ENCODE data around the gene XYLT1. TPM values are rescaled to one million over a fixed set of nuclear protein-coding genes. Genes with fewer than 3 reads are reported as not detected.
"Not testable (repeated sequence)": the region's sequence is repeated elsewhere in the genome, so short reads cannot be mapped to it uniquely, and the experiment has no call there.

XYLT1 gene
- polyA plus RNA-seq, 1 donor, result 9.9 TPM

- no peak for DNase-seq
- H3K4me3 ChIP-seq (ENCODE audit: low read length), result no peak overlapping the region
Observed at GRCh38 chr16:17491140-17491662, 20.4 kb upstream of the XYLT1 start.

GRCh38 chr16:17488506-17488905 lies 17.7 kb upstream of the XYLT1 start:
- H3K27ac ChIP-seq (ENCODE audit: low read length), result no peak overlapping the region
- H3K4me3 ChIP-seq (ENCODE audit: low read length), result no peak overlapping the region
- no peak for DNase-seq
- H3K9me3 ChIP-seq (ENCODE audit: control insufficient read depth, low read depth, low read length), result no peaks in the 10 kb centered on the region
- no CpG with 5 or more reads among the region's 2 CpGs for WGBS (ENCODE audit: insufficient coverage, low lambda C conversion rate)
- no peaks in the 10 kb centered on the region for H3K27me3 ChIP-seq (ENCODE audit: control insufficient read depth, insufficient read depth, low read length)
- no peaks in the 10 kb centered on the region for H3K36me3 ChIP-seq (ENCODE audit: control insufficient read depth, insufficient read depth, low read length)
- no peaks in the 10 kb centered on the region for H3K4me1 ChIP-seq (ENCODE audit: control insufficient read depth, insufficient read depth, low read length)

More at GRCh38 chr16:17491140-17491662, 20.4 kb upstream of the XYLT1 start:
- no peak overlapping the region for H3K27ac ChIP-seq (ENCODE audit: low read length)
- H3K36me3 ChIP-seq (ENCODE audit: control insufficient read depth, insufficient read depth, low read length), result no peaks in the 10 kb centered on the region
- H3K9me3 ChIP-seq (ENCODE audit: control insufficient read depth, low read depth, low read length), result no peaks in the 10 kb centered on the region
- H3K4me1 ChIP-seq (ENCODE audit: control insufficient read depth, insufficient read depth, low read length), result no peaks in the 10 kb centered on the region
- no peaks in the 10 kb centered on the region for H3K27me3 ChIP-seq (ENCODE audit: control insufficient read depth, insufficient read depth, low read length)
- WGBS (ENCODE audit: insufficient coverage, low lambda C conversion rate), result 89% methylated on average over 2 of the region's 4 CpGs

- DNase-seq, result peak; percentile 83 to 86
- Histone ChIP-seq H3K4me3 (ENCODE audit: low read length) (peak overlapping the region; percentile 23), H3K27ac (ENCODE audit: low read length) (peak overlapping the region; percentile 95), H3K9me3 (ENCODE audit: control insufficient read depth, low read depth, low read length) (no peaks in the 10 kb centered on the region), H3K36me3 (ENCODE audit: control insufficient read depth, insufficient read depth, low read length) (no peaks in the 10 kb centered on the region), H3K27me3 (ENCODE audit: control insufficient read depth, insufficient read depth, low read length) (no peaks in the 10 kb centered on the region), H3K4me1 (ENCODE audit: control insufficient read depth, insufficient read depth, low read length) (peaks cover 29% of the 10 kb centered on the region)
- 0% methylated on average over 1 of the region's 3 CpGs for WGBS (ENCODE audit: insufficient coverage, low lambda C conversion rate)
Observed at GRCh38 chr16:17483351-17483750, 12.6 kb upstream of the XYLT1 start.

GRCh38 chr16:17482341-17482740 lies 11.6 kb upstream of the XYLT1 start:
- not testable (repeated sequence) for H3K36me3 ChIP-seq (ENCODE audit: control insufficient read depth, insufficient read depth, low read length); H3K27me3 ChIP-seq (ENCODE audit: control insufficient read depth, insufficient read depth, low read length); DNase-seq; H3K9me3 ChIP-seq (ENCODE audit: control insufficient read depth, low read depth, low read length); H3K4me3 ChIP-seq (ENCODE audit: low read length)
- 100% methylated on average over 1 of the region's 4 CpGs for WGBS (ENCODE audit: insufficient coverage, low lambda C conversion rate)
- Histone ChIP-seq H3K4me1 (ENCODE audit: control insufficient read depth, insufficient read depth, low read length) (peaks cover 29% of the 10 kb centered on the region), H3K27ac (ENCODE audit: low read length) (peak overlapping the region; percentile 95)

GRCh38 chr16:17481736-17482135 lies 11.0 kb upstream of the XYLT1 start:
- H3K9me3 ChIP-seq (ENCODE audit: control insufficient read depth, low read depth, low read length), result no peaks in the 10 kb centered on the region
- WGBS (ENCODE audit: insufficient coverage, low lambda C conversion rate), result no CpG with 5 or more reads among the region's 2 CpGs
- H3K27me3 ChIP-seq (ENCODE audit: control insufficient read depth, insufficient read depth, low read length), result no peaks in the 10 kb centered on the region
- H3K4me3 ChIP-seq (ENCODE audit: low read length), result peak overlapping the region; percentile 27
- no peaks in the 10 kb centered on the region for H3K36me3 ChIP-seq (ENCODE audit: control insufficient read depth, insufficient read depth, low read length)
- peak overlapping the region; percentile 95 for H3K27ac ChIP-seq (ENCODE audit: low read length)
- peak; percentile 84 to 94 for DNase-seq
- H3K4me1 ChIP-seq (ENCODE audit: control insufficient read depth, insufficient read depth, low read length), result peaks cover 34% of the 10 kb centered on the region

GRCh38 chr16:17477260-17477545 lies 6.4 kb upstream of the XYLT1 start:
- peak overlapping the region; percentile 69 for H3K27ac ChIP-seq (ENCODE audit: low read length)
- DNase-seq, result not testable (repeated sequence)

GRCh38 chr16:17476414-17477259 lies 5.9 kb upstream of the XYLT1 start:
- Histone ChIP-seq H3K4me3 (ENCODE audit: low read length) (no peak overlapping the region), H3K36me3 (ENCODE audit: control insufficient read depth, insufficient read depth, low read length) (no peaks in the 10 kb centered on the region), H3K27ac (ENCODE audit: low read length) (peak overlapping the region; percentile 69), H3K27me3 (ENCODE audit: control insufficient read depth, insufficient read depth, low read length) (no peaks in the 10 kb centered on the region), H3K4me1 (ENCODE audit: control insufficient read depth, insufficient read depth, low read length) (peaks cover 33% of the 10 kb centered on the region), H3K9me3 (ENCODE audit: control insufficient read depth, low read depth, low read length) (no peaks in the 10 kb centered on the region)
- 92% methylated on average over 1 of the region's 11 CpGs for WGBS (ENCODE audit: insufficient coverage, low lambda C conversion rate)
- DNase-seq, result peak; percentile 85 to 90

More at GRCh38 chr16:17477260-17477545, 6.4 kb upstream of the XYLT1 start:
- peaks cover 33% of the 10 kb centered on the region for H3K4me1 ChIP-seq (ENCODE audit: control insufficient read depth, insufficient read depth, low read length)
- not testable (repeated sequence) for H3K36me3 ChIP-seq (ENCODE audit: control insufficient read depth, insufficient read depth, low read length); H3K4me3 ChIP-seq (ENCODE audit: low read length); H3K27me3 ChIP-seq (ENCODE audit: control insufficient read depth, insufficient read depth, low read length); H3K9me3 ChIP-seq (ENCODE audit: control insufficient read depth, low read depth, low read length)
- no CpG with 5 or more reads among the region's 6 CpGs for WGBS (ENCODE audit: insufficient coverage, low lambda C conversion rate)

GRCh38 chr16:17475104-17475503 lies 4.3 kb upstream of the XYLT1 start:
- H3K4me3 ChIP-seq (ENCODE audit: low read length), result no peak overlapping the region
- WGBS (ENCODE audit: insufficient coverage, low lambda C conversion rate), result no CpG with 5 or more reads among the region's 7 CpGs
- H3K36me3 ChIP-seq (ENCODE audit: control insufficient read depth, insufficient read depth, low read length), result no peaks in the 10 kb centered on the region
- H3K27ac ChIP-seq (ENCODE audit: low read length), result no peak overlapping the region
- no peaks in the 10 kb centered on the region for H3K27me3 ChIP-seq (ENCODE audit: control insufficient read depth, insufficient read depth, low read length)
- DNase-seq, result no peak
- no peaks in the 10 kb centered on the region for H3K9me3 ChIP-seq (ENCODE audit: control insufficient read depth, low read depth, low read length)
- H3K4me1 ChIP-seq (ENCODE audit: control insufficient read depth, insufficient read depth, low read length), result peaks cover 33% of the 10 kb centered on the region

- Histone ChIP-seq H3K4me1 (ENCODE audit: control insufficient read depth, insufficient read depth, low read length) (peaks cover 28% of the 10 kb centered on the region), H3K4me3 (ENCODE audit: low read length) (no peak overlapping the region), H3K9me3 (ENCODE audit: control insufficient read depth, low read depth, low read length) (no peaks in the 10 kb centered on the region), H3K27ac (ENCODE audit: low read length) (no peak overlapping the region), H3K36me3 (ENCODE audit: control insufficient read depth, insufficient read depth, low read length) (no peaks in the 10 kb centered on the region), H3K27me3 (ENCODE audit: control insufficient read depth, insufficient read depth, low read length) (no peaks in the 10 kb centered on the region)
- no peak for DNase-seq
- no CpG with 5 or more reads among the region's 13 CpGs for WGBS (ENCODE audit: insufficient coverage, low lambda C conversion rate)
Observed at GRCh38 chr16:17474572-17474971, 3.8 kb upstream of the XYLT1 start.

GRCh38 chr16:17474037-17474436 lies 3.3 kb upstream of the XYLT1 start:
- no peak for DNase-seq
- no peaks in the 10 kb centered on the region for H3K36me3 ChIP-seq (ENCODE audit: control insufficient read depth, insufficient read depth, low read length)
- no peak overlapping the region for H3K27ac ChIP-seq (ENCODE audit: low read length)
- H3K9me3 ChIP-seq (ENCODE audit: control insufficient read depth, low read depth, low read length), result no peaks in the 10 kb centered on the region
- 0% methylated on average over 1 of the region's 4 CpGs for WGBS (ENCODE audit: insufficient coverage, low lambda C conversion rate)
- peaks cover 27% of the 10 kb centered on the region for H3K4me1 ChIP-seq (ENCODE audit: control insufficient read depth, insufficient read depth, low read length)
- H3K4me3 ChIP-seq (ENCODE audit: low read length), result no peak overlapping the region
- H3K27me3 ChIP-seq (ENCODE audit: control insufficient read depth, insufficient read depth, low read length), result no peaks in the 10 kb centered on the region
